8988T (cell line): ENCODE results near the gene WWC2.
"Not testable (repeated sequence)": the region's sequence is repeated elsewhere in the genome, so short reads cannot be mapped to it uniquely, and the experiment has no call there.

Experiments used
- DNase-seq: peaks from one replicate; pipeline ENCODE4 v3.0.0; 2011

The WWC2 gene

GRCh38 chr4:183144787-183145186 is 45.7 kb downstream of the WWC2 start:
- no peak for DNase-seq

GRCh38 chr4:183145773-183146172 is 46.7 kb downstream of the WWC2 start:
- DNase-seq = no peak

GRCh38 chr4:183146478-183146877 is 47.4 kb downstream of the WWC2 start:
- no peak for DNase-seq

GRCh38 chr4:183147196-183147595 is 48.1 kb downstream of the WWC2 start:
- DNase-seq = no peak

GRCh38 chr4:183147983-183148382 is 48.9 kb downstream of the WWC2 start:
- DNase-seq = no peak

GRCh38 chr4:183149616-183150539 is 50.8 kb downstream of the WWC2 start:
- no peak for DNase-seq

GRCh38 chr4:183150664-183151063 is 51.6 kb downstream of the WWC2 start:
- not testable (repeated sequence) for DNase-seq

GRCh38 chr4:183152232-183152631 is 53.2 kb downstream of the WWC2 start:
- DNase-seq = not testable (repeated sequence)

GRCh38 chr4:183153190-183153916 is 54.3 kb downstream of the WWC2 start:
- DNase-seq = no peak

- DNase-seq = no peak
Observed at GRCh38 chr4:183154701-183155391, 55.8 kb downstream of the WWC2 start.

- DNase-seq = no peak
Observed at GRCh38 chr4:183155450-183156184, 56.6 kb downstream of the WWC2 start.

- no peak for DNase-seq
Observed at GRCh38 chr4:183157215-183157614, 58.2 kb downstream of the WWC2 start.

GRCh38 chr4:183158062-183158461 is 59.0 kb downstream of the WWC2 start:
- no peak for DNase-seq

- DNase-seq = no peak
Observed at GRCh38 chr4:183161630-183162029, 62.6 kb downstream of the WWC2 start.

- DNase-seq = no peak
Observed at GRCh38 chr4:183163135-183163534, 64.1 kb downstream of the WWC2 start.

GRCh38 chr4:183164963-183165362 is 65.9 kb downstream of the WWC2 start:
- no peak for DNase-seq

GRCh38 chr4:183165376-183165775 is 66.3 kb downstream of the WWC2 start:
- no peak for DNase-seq

GRCh38 chr4:183170894-183171293 is 71.8 kb downstream of the WWC2 start:
- no peak for DNase-seq

- no peak for DNase-seq
Observed at GRCh38 chr4:183171484-183172267, 72.6 kb downstream of the WWC2 start.

- no peak for DNase-seq
Observed at GRCh38 chr4:183172881-183173280, 73.8 kb downstream of the WWC2 start.

- DNase-seq = no peak
Observed at GRCh38 chr4:183173580-183174526, 74.8 kb downstream of the WWC2 start.
